ELR (cell line): Measurements from ENCODE around the gene ATP2A3.

Source experiments
- DNase-seq: peaks from one replicate; pipeline ENCODE4 v3.0.0-alpha.2; 2015; ENCODE audit warnings: low read depth

ATP2A3 gene

GRCh38 chr17:3890082-3890877 lies 74.0 kb downstream of the ATP2A3 start:
- DNase-seq: peak; percentile 97

DNA sequence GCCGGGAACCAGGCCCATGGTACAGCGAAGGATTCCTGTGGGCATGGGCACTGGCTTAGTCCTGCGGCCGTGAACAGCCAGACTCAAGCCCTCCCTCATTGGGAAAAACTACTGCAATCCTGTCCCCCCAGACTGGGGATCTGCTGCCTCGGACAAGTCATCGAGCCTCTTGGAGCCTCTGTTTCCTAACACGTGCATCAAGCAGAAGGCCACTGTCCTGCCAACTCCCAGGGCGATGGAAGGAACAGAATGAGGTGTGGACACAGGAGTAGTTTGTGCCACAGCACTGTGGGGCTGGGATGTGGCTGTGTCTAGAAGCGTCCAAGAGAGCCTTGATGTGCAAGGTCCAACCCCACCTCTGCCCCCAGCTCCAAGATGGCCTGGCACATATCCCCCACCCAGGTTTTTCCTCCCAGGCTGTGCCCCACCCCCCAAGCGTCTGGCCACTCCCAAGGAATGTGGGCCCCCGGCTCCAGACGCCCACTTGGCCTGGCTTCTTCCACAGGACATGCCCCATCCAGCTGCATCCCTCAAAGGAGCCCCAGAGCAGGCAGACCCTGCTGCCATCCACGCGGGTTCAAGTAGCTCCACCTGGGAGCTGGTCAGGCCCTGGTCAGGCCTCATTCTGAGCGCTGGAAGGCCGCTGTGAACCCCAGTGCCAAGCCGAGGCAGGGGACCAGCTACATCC lies 74.8 kb downstream of the ATP2A3 start:
- no peak for DNase-seq

DNA sequence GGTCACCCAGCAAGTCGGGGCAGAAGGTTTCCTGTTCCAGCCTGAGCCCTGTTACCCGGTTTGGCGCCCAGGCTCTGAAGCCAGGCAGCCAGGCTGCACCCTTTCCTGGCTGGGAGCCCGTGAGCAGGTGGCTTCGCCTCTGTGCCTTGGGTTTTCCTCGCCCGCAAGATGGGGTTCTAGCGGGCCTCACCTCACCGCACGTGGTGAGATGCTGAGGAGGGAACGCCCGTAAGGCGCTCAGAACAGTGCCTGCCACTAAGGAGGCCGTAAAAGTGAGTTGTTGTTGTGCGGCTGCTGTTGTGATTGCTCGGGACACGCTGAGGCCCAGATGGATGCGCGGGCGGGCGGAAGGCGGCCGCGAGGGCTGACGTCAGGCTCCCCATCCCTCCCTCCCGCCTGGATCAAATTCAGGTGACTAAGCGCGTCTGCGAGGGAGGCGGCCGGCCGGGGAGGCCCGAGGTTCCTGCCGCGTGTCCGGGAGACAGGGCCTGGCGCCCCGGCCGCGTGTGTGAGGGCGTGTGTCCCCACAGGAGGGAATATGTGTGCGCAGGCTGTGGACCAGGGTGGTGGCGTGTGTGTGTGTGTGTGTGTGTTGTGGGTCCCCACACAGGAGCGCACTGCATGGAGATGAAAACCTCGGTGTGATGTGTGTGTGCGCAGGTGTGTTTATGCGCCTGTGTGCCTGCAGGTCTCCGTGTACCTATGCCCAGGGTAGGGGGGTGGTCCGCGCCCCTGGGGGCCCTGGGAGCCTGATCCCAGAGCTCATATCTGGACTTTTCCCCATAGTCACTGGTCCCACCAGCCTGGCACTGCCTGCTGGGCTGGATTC lies 75.7 kb downstream of the ATP2A3 start:
- peak; percentile 96 for DNase-seq

DNA sequence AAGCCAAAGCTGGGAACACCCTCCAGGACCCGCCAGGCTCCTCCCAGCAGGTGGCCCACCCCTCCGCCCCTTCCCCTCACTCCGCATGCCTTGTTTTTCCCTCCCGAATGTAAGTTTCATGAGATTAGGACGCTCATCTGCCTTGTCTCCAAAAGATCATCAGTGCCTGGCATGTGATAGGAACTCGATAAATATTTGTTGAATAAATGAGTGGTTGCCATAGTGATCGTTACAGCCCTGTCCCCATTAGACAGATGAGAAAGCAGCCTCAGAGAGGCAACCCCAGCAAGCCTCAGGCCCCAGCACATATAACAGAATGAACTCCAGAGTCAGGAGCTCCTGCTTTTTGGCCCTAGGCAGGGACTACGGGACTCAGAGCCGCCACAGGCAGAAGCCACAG lies 76.4 kb downstream of the ATP2A3 start:
- DNase-seq: no peak

GRCh38 chr17:3887394-3887793 lies 76.8 kb downstream of the ATP2A3 start:
- no peak for DNase-seq

DNA sequence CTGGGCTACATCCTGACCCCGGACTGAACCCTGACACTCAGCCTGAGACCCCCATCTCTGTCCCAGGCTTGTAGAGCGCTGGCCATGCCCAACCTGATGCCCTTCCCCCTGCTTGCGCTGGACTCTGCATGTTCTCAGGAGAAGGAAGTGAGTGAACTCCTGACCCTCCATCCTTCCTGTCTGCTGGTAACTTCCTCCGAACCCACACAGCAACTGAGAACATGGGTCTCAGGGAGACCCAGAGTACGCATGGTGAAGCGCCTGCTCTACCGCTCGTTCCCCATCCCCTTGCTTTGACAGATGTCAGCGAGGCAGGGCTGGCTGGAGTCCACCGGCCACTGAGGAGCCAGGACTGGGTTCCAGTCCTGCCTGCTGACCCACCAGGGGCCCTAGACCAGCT lies 77.5 kb downstream of the ATP2A3 start:
- DNase-seq: no peak

- peak; percentile 86 for DNase-seq
Measured at GRCh38 chr17:3885970-3886369, 78.3 kb downstream of the ATP2A3 start.

DNA sequence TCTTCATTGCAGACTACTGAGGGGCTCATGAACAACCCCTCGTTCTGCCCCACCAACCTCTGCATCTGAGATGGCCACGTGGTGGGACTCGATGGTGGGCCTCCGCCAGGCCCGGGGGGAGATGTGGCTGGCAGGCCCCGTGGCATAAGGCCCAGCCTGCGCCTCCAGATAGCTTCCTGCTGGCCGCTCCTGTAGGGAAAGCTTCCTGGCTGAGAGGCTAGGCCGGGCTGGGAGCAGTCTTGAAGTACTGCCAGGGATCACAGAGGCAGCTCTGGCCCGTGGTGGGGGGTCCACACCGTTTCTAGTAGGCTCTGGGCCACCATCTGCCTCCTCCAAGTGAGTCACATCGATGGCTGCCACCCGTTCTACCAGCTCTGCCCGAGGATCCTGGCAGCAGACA lies 79.0 kb downstream of the ATP2A3 start:
- no peak for DNase-seq

- DNase-seq: no peak
Measured at GRCh38 chr17:3884188-3884587, 80.0 kb downstream of the ATP2A3 start.

GRCh38 chr17:3882276-3882675 lies 82.0 kb downstream of the ATP2A3 start:
- DNase-seq: no peak

- no peak for DNase-seq
Measured at GRCh38 chr17:3880983-3881382, 83.3 kb downstream of the ATP2A3 start.

- no peak for DNase-seq
Measured at GRCh38 chr17:3879591-3880417, 84.4 kb downstream of the ATP2A3 start.

DNA sequence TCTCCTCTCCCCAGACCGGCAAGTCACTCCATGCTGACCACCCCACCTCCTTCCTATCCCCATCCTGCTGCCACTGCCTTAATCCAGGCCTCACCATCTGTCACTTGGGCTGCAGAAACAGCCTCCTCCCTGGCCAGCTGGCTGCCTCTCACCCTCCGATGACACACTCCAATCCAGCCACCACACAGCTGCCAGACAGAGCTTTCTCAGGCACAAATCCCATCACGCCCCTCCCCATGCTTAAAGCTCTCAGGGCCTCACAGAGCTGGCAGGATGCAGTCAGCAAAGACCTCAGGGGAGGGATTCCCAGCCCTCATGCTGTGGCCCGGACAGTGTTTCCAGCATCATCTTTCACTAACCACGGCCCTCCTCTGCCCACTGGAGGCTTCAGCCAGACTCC lies 85.1 kb downstream of the ATP2A3 start:
- no peak for DNase-seq

DNA sequence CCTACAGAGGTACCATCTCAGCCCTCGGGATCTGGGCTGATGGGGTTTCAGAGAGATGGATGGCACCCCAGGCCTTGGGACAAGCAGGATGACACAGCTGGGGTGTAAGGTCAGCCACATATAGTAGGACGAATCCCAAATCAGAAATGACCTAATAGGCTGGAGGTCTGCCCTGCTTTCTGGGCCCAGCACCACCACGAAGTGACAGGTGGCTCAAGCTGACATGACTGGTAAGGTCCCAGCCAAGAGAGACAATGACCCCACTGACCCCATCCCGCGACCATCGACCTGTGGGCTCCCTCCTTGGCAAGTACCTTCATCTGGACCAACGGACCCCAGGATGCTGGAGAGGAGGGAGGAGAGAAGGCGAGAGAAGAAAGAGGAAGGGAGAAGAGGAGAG lies 87.0 kb downstream of the ATP2A3 start:
- DNase-seq: no peak

GRCh38 chr17:3875317-3875716 lies 88.9 kb downstream of the ATP2A3 start:
- no peak for DNase-seq
